ENCODE results near the gene TMA7. TPM values are rescaled to one million over a fixed set of nuclear protein-coding genes. Genes with fewer than 3 reads are reported as not detected.

The TMA7 gene
- polyA plus RNA-seq, 1 experiment: 53.8 TPM

GRCh38 chr3:48467110-48467454, 27.0 kb downstream of the TMA7 start:
- H3K4me3 ChIP-seq (ENCODE audit: low read depth, low read length): no peak overlapping the region; the same call in 1 of the 2 replicates
- ChIA-PET CTCF (interaction anchor here (0.9 to 4.2 kb wide), 4 partner anchors 40 to 169 kb away, joined by 3 to 25 read pairs (median 4); partner anchors contain the start of gene PFKFB4), POLR2A (no interaction called here)
- no peaks in the 10 kb centered on the region for H3K27me3 ChIP-seq (ENCODE audit: control insufficient read depth, insufficient read depth, low read length)
- peaks cover 36% of the 10 kb centered on the region for H3K36me3 ChIP-seq (ENCODE audit: control insufficient read depth, insufficient read depth, low read length)
- TF ChIP-seq CTCF (IDR thresholded peaks at IDR 0.05; ENCODE audit: insufficient read depth, low read depth, low read length): no peak
- DNase-seq (ENCODE audit: low read depth): no peak

GRCh38 chr3:48467473-48468267, 27.6 kb downstream of the TMA7 start:
- no peak for DNase-seq (ENCODE audit: low read depth)
- peaks cover 36% of the 10 kb centered on the region for H3K36me3 ChIP-seq (ENCODE audit: control insufficient read depth, insufficient read depth, low read length)
- TF ChIP-seq CTCF (IDR thresholded peaks at IDR 0.05; ENCODE audit: insufficient read depth, low read depth, low read length): no peak
- ChIA-PET CTCF (interaction anchor here (0.9 to 1.8 kb wide), 3 partner anchors 40 to 89 kb away, joined by 3 to 4 read pairs (median 3); partner anchors contain the start of gene PFKFB4), POLR2A (no interaction called here)
- H3K27me3 ChIP-seq (ENCODE audit: control insufficient read depth, insufficient read depth, low read length): no peaks in the 10 kb centered on the region
- no peak overlapping the region for H3K4me3 ChIP-seq (ENCODE audit: low read depth, low read length)

DNA sequence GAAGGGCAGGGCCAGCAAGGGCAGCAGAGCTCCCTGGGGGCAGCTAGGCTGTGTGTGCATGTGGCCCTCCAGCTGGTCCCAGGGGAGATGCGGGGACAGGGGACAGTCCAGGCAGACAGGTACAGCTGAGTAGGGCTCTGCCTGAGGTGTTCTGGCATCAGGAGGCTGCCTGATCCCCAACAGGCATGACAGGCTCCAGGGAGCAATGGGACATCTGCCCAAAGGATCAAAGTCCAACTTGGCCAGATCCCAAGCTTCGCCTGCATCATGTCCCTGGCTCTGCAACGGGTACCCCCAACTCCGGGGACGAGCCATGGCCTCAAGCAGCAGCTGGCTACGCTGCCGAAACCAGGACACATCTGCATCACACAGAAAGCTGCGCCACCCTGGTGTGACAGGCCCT, 28.3 kb downstream of the TMA7 start:
- CTCF ChIA-PET: interaction anchor here (0.9 to 1.8 kb wide), 2 partner anchors 81 to 89 kb away, joined by 3 to 4 read pairs; partner anchors contain the start of gene PFKFB4
- DNase-seq (ENCODE audit: low read depth): no peak
- no peak for TF ChIP-seq CTCF (IDR thresholded peaks at IDR 0.05; ENCODE audit: insufficient read depth, low read depth, low read length)
- H3K27me3 ChIP-seq (ENCODE audit: control insufficient read depth, insufficient read depth, low read length): no peaks in the 10 kb centered on the region
- peaks cover 36% of the 10 kb centered on the region for H3K36me3 ChIP-seq (ENCODE audit: control insufficient read depth, insufficient read depth, low read length)
- POLR2A ChIA-PET: no interaction called here
- no peak overlapping the region for H3K4me3 ChIP-seq (ENCODE audit: low read depth, low read length)

DNA sequence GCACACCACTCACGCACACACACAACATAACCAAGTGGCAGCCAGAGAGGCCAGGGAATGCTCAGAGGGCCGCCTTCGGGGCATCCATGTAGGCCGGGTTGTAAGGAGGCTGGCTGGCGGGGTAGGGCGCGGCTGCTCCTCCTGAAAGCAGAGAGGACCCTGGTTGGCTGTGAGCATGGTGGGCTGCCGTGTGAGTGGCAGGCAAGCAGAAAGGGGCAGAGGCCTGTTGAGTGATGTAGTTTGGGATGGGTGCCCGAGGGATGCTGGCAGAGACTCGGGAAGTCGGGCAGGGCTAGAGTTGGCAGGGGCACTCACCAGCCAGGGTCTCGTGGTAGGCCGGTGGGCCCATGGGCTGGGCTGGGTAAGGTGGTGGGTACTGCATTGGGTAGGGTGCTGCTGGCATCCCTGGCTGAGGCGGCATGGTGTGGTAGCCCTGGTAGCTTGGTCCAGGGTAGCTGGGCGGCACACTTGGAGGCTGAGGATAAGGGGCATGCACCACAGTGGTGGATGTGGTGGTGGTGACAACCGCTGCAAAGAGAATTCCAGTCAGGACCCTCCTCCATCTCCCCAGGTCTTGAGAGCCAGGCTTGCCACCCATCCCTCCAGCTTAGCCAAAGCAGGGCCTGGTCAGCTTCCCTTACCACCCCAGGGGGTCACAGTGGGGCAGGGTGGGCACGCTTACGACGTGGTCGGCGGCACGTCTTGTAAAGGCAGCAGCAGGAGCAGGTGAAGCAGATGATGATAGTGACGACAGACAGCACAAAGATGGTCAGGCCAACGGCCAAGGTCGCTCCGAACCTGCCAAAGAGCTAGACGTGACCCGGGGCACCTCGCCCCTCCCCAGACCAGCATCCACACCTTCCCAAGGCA, 29.2 kb downstream of the TMA7 start:
- H3K36me3 ChIP-seq (ENCODE audit: control insufficient read depth, insufficient read depth, low read length): peaks cover 35% of the 10 kb centered on the region
- POLR2A ChIA-PET: no interaction called here

More for the DNA sequence above, 29.2 kb downstream of the TMA7 start:
- DNase-seq (ENCODE audit: low read depth): no peak
- Histone ChIP-seq H3K27me3 (ENCODE audit: control insufficient read depth, insufficient read depth, low read length) (no peaks in the 10 kb centered on the region), H3K4me3 (ENCODE audit: low read depth, low read length) (no peak overlapping the region)
- CTCF ChIA-PET: interaction anchor here (0.6 to 2.5 kb wide), 4 partner anchors 69 to 90 kb away, joined by 3 to 8 read pairs (median 4); no protein-coding TSS in a partner anchor
- no peak for TF ChIP-seq CTCF (IDR thresholded peaks at IDR 0.05; ENCODE audit: insufficient read depth, low read depth, low read length)

All from BJ (cell line).